Neuronal stem cell (in vitro differentiated cells): ENCODE results near the gene PHACTR3.

Experiments
- DNase-seq: peaks from one replicate; pipeline ENCODE4 v3.0.0-alpha.2; 2013; ENCODE audit warnings: low spot score
- H2AFZ ChIP-seq: one replicate; pipeline ENCODE4 v1.6.1; 2013; ENCODE audit warnings: mild to moderate bottlenecking, low read length, inconsistent platforms
- H2AK5ac ChIP-seq: 2 replicates; pipeline ENCODE4 v1.6.1; 2013; ENCODE audit warnings: low read depth, mild to moderate bottlenecking, inconsistent platforms, low read length, moderate library complexity, mixed read lengths
- H2BK120ac ChIP-seq: 2 replicates; pipeline ENCODE4 v1.6.1; 2013; ENCODE audit warnings: low read depth, mild to moderate bottlenecking, inconsistent platforms, low read length, moderate library complexity, mixed read lengths
- H2BK12ac ChIP-seq: one replicate; pipeline ENCODE4 v1.6.1; 2013; ENCODE audit warnings: low read length, inconsistent platforms
- H2BK15ac ChIP-seq: 2 replicates; pipeline ENCODE4 v1.6.1; 2013; ENCODE audit warnings: mild to moderate bottlenecking, low read length, inconsistent platforms, mixed read lengths
- H2BK5ac ChIP-seq: one replicate; pipeline ENCODE4 v1.6.1; 2013; ENCODE audit warnings: inconsistent platforms, mild to moderate bottlenecking, low read length, moderate library complexity
- H3K14ac ChIP-seq: one replicate; pipeline ENCODE4 v1.6.1; 2013; ENCODE audit warnings: low read length, inconsistent platforms
- H3K18ac ChIP-seq: 2 replicates; pipeline ENCODE4 v1.6.1; 2013; ENCODE audit warnings: low read length, inconsistent platforms
- H3K23ac ChIP-seq: 2 replicates; pipeline ENCODE4 v1.6.1; 2013; ENCODE audit warnings: low read depth, mild to moderate bottlenecking, mixed read lengths, low read length, inconsistent platforms; ENCODE audit not compliant: poor library complexity
- H3K27ac ChIP-seq: replicated peaks from 3 replicates; pipeline ENCODE4 v1.5.1; 2013; ENCODE audit warnings: low read length, inconsistent platforms
- H3K27me3 ChIP-seq, 3 experiments: 2 replicates each; pipeline ENCODE4 v1.6.1; 2013; ENCODE audit warnings: low read length in 3 of 3, mild to moderate bottlenecking in 2 of 3, inconsistent platforms in 1 of 3, low read depth in 1 of 3, mixed read lengths in 1 of 3, moderate library complexity in 1 of 3; ENCODE audit not compliant: control insufficient read depth in 3 of 3, insufficient read depth in 3 of 3
- H3K36me3 ChIP-seq, 2 donors: replicated peaks in 1 of 2; 2 replicates each; pipeline ENCODE4 v1.6.1; 2013; ENCODE audit warnings: low read length in 2 of 2; ENCODE audit not compliant: control insufficient read depth in 2 of 2, insufficient read depth in 2 of 2
- H3K4ac ChIP-seq: 2 replicates; pipeline ENCODE4 v1.6.1; 2013; ENCODE audit warnings: inconsistent platforms, mild to moderate bottlenecking, low read length, moderate library complexity
- H3K4me1 ChIP-seq, 2 donors: 1 replicate in 1 of 2; 2 replicates in 1 of 2; pipeline ENCODE4 v1.6.1; 2013; ENCODE audit warnings: low read length in 2 of 2, low read depth in 1 of 2; ENCODE audit not compliant: control insufficient read depth in 2 of 2, insufficient read depth in 1 of 2
- H3K4me2 ChIP-seq: one replicate; pipeline ENCODE4 v1.6.1; 2013; ENCODE audit warnings: mild to moderate bottlenecking, low read length, inconsistent platforms; ENCODE audit not compliant: insufficient read depth, poor library complexity, severe bottlenecking
- H3K4me3 ChIP-seq, 2 donors: 2 replicates each; pipeline ENCODE4 v1.5.1; 2013; ENCODE audit warnings: low read length in 2 of 2, mild to moderate bottlenecking in 2 of 2, inconsistent platforms in 1 of 2, moderate library complexity in 1 of 2
- H3K79me1 ChIP-seq: one replicate; pipeline ENCODE4 v1.6.1; 2013; ENCODE audit warnings: low read depth, mild to moderate bottlenecking, inconsistent platforms, low read length, moderate library complexity
- H3K9ac ChIP-seq: one replicate; pipeline ENCODE4 v1.6.1; 2013; ENCODE audit warnings: mild to moderate bottlenecking, low read depth, low read length, inconsistent platforms; ENCODE audit not compliant: poor library complexity
- H3K9me3 ChIP-seq, 2 donors: replicated peaks in 1 of 2; 2 replicates each; pipeline versions ENCODE3 to v1.6.1; 2013; ENCODE audit warnings: low read length in 2 of 2, mild to moderate bottlenecking in 2 of 2, inconsistent platforms in 1 of 2, low read depth in 1 of 2, mixed read lengths in 1 of 2, moderate library complexity in 1 of 2; ENCODE audit not compliant: control insufficient read depth in 2 of 2, insufficient read depth in 1 of 2
- H4K8ac ChIP-seq: one replicate; pipeline ENCODE4 v1.6.1; 2013; ENCODE audit warnings: low read depth, mild to moderate bottlenecking, inconsistent platforms, low read length, moderate library complexity
- H4K91ac ChIP-seq: one replicate; pipeline ENCODE4 v1.6.1; 2013; ENCODE audit warnings: low read length, low read depth, mild to moderate bottlenecking, inconsistent platforms; ENCODE audit not compliant: poor library complexity
- WGBS, 2 donors: extraction: QIAGEN DNeasy Blood & Tissue Kit; methylation state at CpG; one replicate each; pipeline ENCODE4 v1.1.7; 2013; ENCODE audit warnings: missing lambda C conversion rate in 2 of 2, mixed read lengths in 1 of 2; ENCODE audit not compliant: insufficient read length in 2 of 2, insufficient replicate concordance in 1 of 2; ENCODE audit errors: extremely low coverage in 2 of 2; 5-methylcytosine and 5-hydroxymethylcytosine counted together

The PHACTR3 gene

DNA sequence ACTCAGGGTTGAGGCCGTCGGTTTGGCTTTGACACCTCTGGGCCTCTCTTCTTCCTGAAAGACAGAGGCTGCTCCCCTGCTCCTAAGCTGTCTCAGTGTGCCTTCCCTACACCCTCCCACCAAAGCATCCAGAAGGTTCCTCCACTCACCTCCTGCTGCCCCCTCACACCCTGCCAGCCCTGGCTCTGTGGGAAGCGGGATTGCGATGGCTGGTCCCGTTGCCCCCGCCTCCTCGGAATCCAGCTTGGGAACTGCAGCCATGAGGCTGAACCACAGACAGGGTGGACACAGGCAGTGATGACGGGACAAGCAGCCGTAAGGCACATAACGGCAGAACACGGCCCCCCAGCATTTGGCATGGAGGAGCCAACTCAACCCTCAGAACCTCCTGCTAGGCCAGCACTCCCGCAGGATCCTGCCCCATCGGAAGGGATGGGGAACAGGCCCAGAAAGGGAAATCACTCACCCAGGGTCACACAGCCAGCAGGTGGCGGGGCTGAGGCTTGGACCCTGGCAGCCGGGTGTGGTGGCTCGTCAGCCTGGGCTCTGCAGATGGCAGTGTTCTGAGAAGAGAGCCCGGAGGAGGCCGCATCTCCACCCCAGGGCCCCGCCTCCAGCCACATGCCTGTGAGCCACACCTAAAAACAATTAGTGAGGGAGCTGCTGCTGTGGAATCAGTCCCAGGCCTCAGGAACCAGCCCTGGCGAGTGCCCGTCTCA lies 139.6 kb downstream of the PHACTR3 start:
- H3K4ac ChIP-seq, result no peak overlapping the region
- peak overlapping the region; percentile 59 for H3K23ac ChIP-seq
- H3K27me3 ChIP-seq, result peaks cover 0 to 26% (median 0%) of the 10 kb centered on the region in 3 experiments
- no CpG with 5 or more reads among the region's 21 CpGs for WGBS, 2 donors
- H2BK15ac ChIP-seq, result no peak overlapping the region
- H2AK5ac ChIP-seq, result peak overlapping the region; percentile 78
- H3K14ac ChIP-seq, result no peak overlapping the region
- no peaks in the 10 kb centered on the region for H3K4me1 ChIP-seq
- H3K9me3 ChIP-seq, result peaks cover 0 to 2% of the 10 kb centered on the region in 2 donors
- no peak overlapping the region for H2BK12ac ChIP-seq
- H4K91ac ChIP-seq, result no peak overlapping the region
- no peak for DNase-seq
- H2BK120ac ChIP-seq, result no peak overlapping the region
- H3K27ac ChIP-seq, result no peak overlapping the region
- no peak overlapping the region for H3K4me2 ChIP-seq
- no peak overlapping the region for H2BK5ac ChIP-seq
- no peak overlapping the region for H2AFZ ChIP-seq
- H3K18ac ChIP-seq, result peak overlapping the region; percentile 73
- no peaks in the 10 kb centered on the region for H3K79me1 ChIP-seq
- H3K4me3 ChIP-seq, result no peak overlapping the region
- H4K8ac ChIP-seq, result no peak overlapping the region
- H3K9ac ChIP-seq, result peak overlapping the region; percentile 35
- no peaks in the 10 kb centered on the region for H3K36me3 ChIP-seq

DNA sequence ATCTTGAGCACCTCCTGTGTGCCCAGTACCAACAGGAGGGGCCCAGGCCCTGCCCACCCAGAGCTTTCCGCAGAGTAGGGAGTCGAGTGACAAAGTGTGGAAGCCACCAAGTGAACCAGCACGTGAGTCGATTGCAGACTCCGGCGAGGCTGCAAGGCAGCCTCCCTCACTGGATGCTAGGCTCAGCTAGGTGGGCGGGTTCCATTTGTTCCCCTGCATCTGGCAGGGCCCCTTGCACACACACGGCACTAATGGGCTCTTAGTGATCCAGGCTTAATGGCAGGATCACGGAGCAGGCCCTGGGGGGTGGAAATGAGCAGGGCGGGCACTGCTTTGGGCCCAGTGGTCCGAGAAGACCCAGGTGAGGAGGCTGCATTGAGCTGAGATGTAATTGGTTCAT lies 140.4 kb downstream of the PHACTR3 start:
- no peaks in the 10 kb centered on the region for H3K79me1 ChIP-seq
- H2BK15ac ChIP-seq, result no peak overlapping the region
- no peaks in the 10 kb centered on the region for H3K9me3 ChIP-seq
- no peak overlapping the region for H2BK12ac ChIP-seq
- H3K4me2 ChIP-seq, result no peak overlapping the region
- peaks cover 0 to 35% (median under 1%) of the 10 kb centered on the region in 3 experiments for H3K27me3 ChIP-seq
- H2BK5ac ChIP-seq, result no peak overlapping the region
- no peak overlapping the region for H4K8ac ChIP-seq
- no peak overlapping the region for H3K9ac ChIP-seq
- no CpG with 5 or more reads among the region's 11 CpGs for WGBS, 2 donors
- H3K4me1 ChIP-seq, result no peaks in the 10 kb centered on the region
- peak overlapping the region; percentile 32 for H2AK5ac ChIP-seq
- no peak overlapping the region for H3K14ac ChIP-seq
- H3K18ac ChIP-seq, result no peak overlapping the region
- no peak overlapping the region for H3K27ac ChIP-seq
- no peaks in the 10 kb centered on the region for H3K36me3 ChIP-seq
- no peak overlapping the region for H3K23ac ChIP-seq
- no peak overlapping the region for H3K4ac ChIP-seq
- H2BK120ac ChIP-seq, result no peak overlapping the region
- H2AFZ ChIP-seq, result no peak overlapping the region
- no peak overlapping the region for H4K91ac ChIP-seq
- DNase-seq, result no peak
- H3K4me3 ChIP-seq, result no peak overlapping the region

DNA sequence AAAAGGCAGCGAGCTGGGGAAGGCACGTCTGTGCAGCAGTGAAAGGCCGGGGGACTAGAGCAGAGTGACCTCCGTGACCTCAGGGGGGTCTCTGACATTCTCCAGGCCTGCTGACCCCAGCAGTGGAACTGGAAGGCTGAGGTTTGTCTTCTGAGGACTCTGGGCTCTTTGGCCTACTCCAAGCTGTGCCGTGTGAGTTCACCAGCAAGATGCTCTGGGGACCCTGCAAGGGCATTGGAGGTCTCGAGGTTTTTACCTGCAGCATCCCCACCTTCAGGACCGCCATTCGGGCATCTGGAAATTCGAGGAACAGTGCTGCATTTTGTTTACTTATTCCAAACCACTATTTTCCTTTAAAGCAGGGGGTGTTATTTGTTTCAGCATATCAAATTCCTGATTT lies 140.9 kb downstream of the PHACTR3 start:
- H2AK5ac ChIP-seq, result peak overlapping the region; percentile 32
- H3K4me1 ChIP-seq, result peaks cover 0 to 1% of the 10 kb centered on the region in 2 donors
- H3K79me1 ChIP-seq, result no peaks in the 10 kb centered on the region
- no peak overlapping the region for H2BK120ac ChIP-seq
- H3K4ac ChIP-seq, result no peak overlapping the region
- H3K9ac ChIP-seq, result no peak overlapping the region
- H3K18ac ChIP-seq, result peak overlapping the region; percentile 5
- no peak overlapping the region for H2BK12ac ChIP-seq
- H2BK15ac ChIP-seq, result no peak overlapping the region
- H3K14ac ChIP-seq, result no peak overlapping the region
- H4K8ac ChIP-seq, result no peak overlapping the region
- no peak for DNase-seq
- no CpG with 5 or more reads among the region's 9 CpGs for WGBS, 2 donors
- H2BK5ac ChIP-seq, result no peak overlapping the region
- H3K27me3 ChIP-seq, result peaks cover 0 to 39% (median 4%) of the 10 kb centered on the region in 3 experiments
- H3K9me3 ChIP-seq, result no peaks in the 10 kb centered on the region
- H3K27ac ChIP-seq, result no peak overlapping the region
- H3K23ac ChIP-seq, result no peak overlapping the region
- no peak overlapping the region for H3K4me3 ChIP-seq
- H3K4me2 ChIP-seq, result no peak overlapping the region
- H3K36me3 ChIP-seq, result no peaks in the 10 kb centered on the region
- H4K91ac ChIP-seq, result no peak overlapping the region
- no peak overlapping the region for H2AFZ ChIP-seq

DNA sequence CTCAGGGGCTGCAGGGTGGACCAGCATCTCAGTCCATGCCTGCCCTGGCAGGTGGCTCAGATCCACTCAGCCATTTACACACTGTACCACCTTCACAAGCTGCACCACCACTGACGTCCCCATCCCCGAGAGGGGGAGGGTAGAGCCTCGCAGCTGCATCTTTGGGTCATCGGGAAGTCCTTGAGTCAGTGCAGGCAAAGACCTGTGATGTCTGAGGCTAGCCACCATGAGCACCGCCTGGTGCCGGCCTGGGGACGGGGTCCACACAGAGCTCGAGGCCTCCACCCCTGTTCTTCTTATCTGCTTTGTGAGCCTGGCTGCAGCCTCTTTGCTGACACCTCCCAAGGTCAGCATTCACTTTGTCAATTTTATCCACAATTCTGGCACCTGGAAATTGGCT lies 141.4 kb downstream of the PHACTR3 start:
- no peak for DNase-seq
- no peak overlapping the region for H2AK5ac ChIP-seq
- no peak overlapping the region for H2BK5ac ChIP-seq
- no CpG with 5 or more reads among the region's 8 CpGs for WGBS, 2 donors
- no peak overlapping the region for H3K9ac ChIP-seq
- no peaks in the 10 kb centered on the region for H3K36me3 ChIP-seq
- no peak overlapping the region for H2BK15ac ChIP-seq
- H4K91ac ChIP-seq, result no peak overlapping the region
- no peak overlapping the region for H4K8ac ChIP-seq
- H2BK12ac ChIP-seq, result peak overlapping the region; percentile 66
- no peak overlapping the region for H2AFZ ChIP-seq
- H3K4me2 ChIP-seq, result no peak overlapping the region
- H3K4me1 ChIP-seq, result peaks cover 0 to 4% of the 10 kb centered on the region in 2 donors
- H3K4me3 ChIP-seq, result no peak overlapping the region
- H3K14ac ChIP-seq, result no peak overlapping the region
- H3K27ac ChIP-seq, result no peak overlapping the region
- no peak overlapping the region for H2BK120ac ChIP-seq
- H3K27me3 ChIP-seq, result peaks cover 0 to 44% (median 7%) of the 10 kb centered on the region in 3 experiments
- no peaks in the 10 kb centered on the region for H3K79me1 ChIP-seq
- peak overlapping the region; percentile 48 for H3K18ac ChIP-seq
- H3K9me3 ChIP-seq, result no peaks in the 10 kb centered on the region
- H3K4ac ChIP-seq, result no peak overlapping the region
- H3K23ac ChIP-seq, result no peak overlapping the region
